GM23248 (cell line): Measurements from ENCODE around the gene GCN1.

Experiments used
- EZH2 ChIP-seq: fragments of 200-600 bp; sonication (generic); IDR thresholded peaks from 2 replicates; pipeline ENCODE4 v1.6.1; 2018; ENCODE audit warnings: antibody characterized with exemption, mild to moderate bottlenecking; ENCODE audit not compliant: insufficient read depth, poor library complexity, severe bottlenecking
- EZH2phosphoT487 ChIP-seq: fragments of 200-600 bp; sonication (generic); IDR thresholded peaks from 2 replicates; pipeline ENCODE4 v1.6.1; 2018; ENCODE audit warnings: antibody characterized with exemption, moderate library complexity, mild to moderate bottlenecking, low read depth; ENCODE audit not compliant: insufficient read depth

DNA sequence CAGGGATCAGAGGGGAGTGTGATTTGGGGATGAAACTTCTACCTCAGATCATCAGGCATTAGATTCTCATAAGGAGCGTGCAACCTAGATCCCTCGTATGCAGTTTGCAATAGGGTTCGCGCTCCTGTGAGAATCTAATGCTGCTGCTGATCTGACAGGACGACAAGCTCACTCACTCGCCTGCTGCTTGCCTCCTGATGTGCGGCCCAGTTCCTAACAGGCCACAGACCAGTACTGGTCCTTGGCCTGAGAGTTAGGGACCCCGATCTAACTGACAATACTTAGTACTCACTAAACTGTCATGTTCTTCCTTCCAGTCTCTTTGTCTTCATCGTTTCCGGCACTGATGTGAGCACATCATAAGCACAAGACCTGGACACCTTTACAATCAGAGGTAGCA, 11.7 kb upstream of the GCN1 start:
- TF ChIP-seq EZH2 (no peak), EZH2phosphoT487 (no peak)
